H1 (cell line): ENCODE results near the gene POFUT2. TPM values are rescaled to one million over a fixed set of nuclear protein-coding genes. Genes with fewer than 3 reads are reported as not detected.

Experiments used
- BACH1 ChIP-seq: IDR thresholded peaks from 2 replicates; pipeline ENCODE4 v1.6.1; 2012; ENCODE audit warnings: low read length, improper control_type of control experiment
- CBX5 ChIP-seq: fragments of 300-800, 300-1000 bp; sonication (generic); IDR thresholded peaks from 2 replicates; pipeline ENCODE4 v1.7.1; 2016; ENCODE audit warnings: antibody characterized with exemption, low read length, low read depth
- CTBP2 ChIP-seq: IDR thresholded peaks from 2 replicates; pipeline ENCODE4 v1.7.0; 2011; ENCODE audit warnings: borderline replicate concordance, mild to moderate bottlenecking, moderate library complexity, mixed read lengths, low read length; ENCODE audit not compliant: insufficient read depth, insufficient read length
- CTCF ChIP-seq, 3 experiments: IDR thresholded peaks; 1 replicate in 2 of 3; 2 replicates in 1 of 3; pipeline versions ENCODE4 v1.5.1 to v1.6.1; 2011; ENCODE audit warnings: low read length in 3 of 3, mild to moderate bottlenecking in 3 of 3, inconsistent platforms in 2 of 3, low read depth in 1 of 3, moderate library complexity in 1 of 3; ENCODE audit not compliant: insufficient read depth in 1 of 3; ENCODE audit errors: control extremely low read depth in 1 of 3
- GTF2F1 ChIP-seq: IDR thresholded peaks from 2 replicates; pipeline ENCODE4 v1.6.1; 2012; ENCODE audit warnings: low read depth, low read length, improper control_type of control experiment, borderline replicate concordance
- RAD21 ChIP-seq, 2 experiments: IDR thresholded peaks in 1 of 2; conservative IDR thresholded peaks in 1 of 2; 2 replicates each; pipeline ENCODE4 v1.6.1; 2011; ENCODE audit warnings: low read depth in 2 of 2, low read length in 2 of 2, improper control_type of control experiment in 1 of 2, inconsistent platforms in 1 of 2, mild to moderate bottlenecking in 1 of 2, moderate library complexity in 1 of 2
- SIRT6 ChIP-seq: IDR thresholded peaks from one replicate; pipeline ENCODE4 v1.7.1; 2012; ENCODE audit warnings: low read length, inconsistent platforms
- TCF12 ChIP-seq: IDR thresholded peaks from 2 replicates; pipeline ENCODE4 v1.6.1; 2011; ENCODE audit warnings: low read depth, mild to moderate bottlenecking, low read length
- polyA plus RNA-seq, 7 experiments: library from polyadenylated mRNA; depleted of rRNA in 3 of 7; stranded (reverse) in 5 of 7; unstranded in 2 of 7; fragments of >200 nt in 5 of 7; fragments of 200-250 nt in 2 of 7; gene quantifications; 1 replicate in 5 of 7; 2 replicates in 1 of 7; 4 replicates in 1 of 7; pipeline versions ENCODE4 v1.2.1 to v1.2.3, GENCODE V29; 2011 to 2013; ENCODE audit warnings: missing spikeins in 2 of 7, mixed read lengths in 2 of 7
- total RNA-seq: library from RNA; stranded (reverse); fragmentation: NEBNext Ultra II Directional; extraction: Animal tissue kit (Norgen Biotek cat#: 25700); gene quantifications from 2 replicates; pipeline ENCODE4 v1.2.1, GENCODE V29; 2021
- TF ChIP-seq, protein P1 (sequence below): IDR thresholded peaks from 2 replicates; pipeline ENCODE4 v1.6.1; 2012; ENCODE audit warnings: low read length, inconsistent platforms

Gene POFUT2
- total and polyA plus RNA-seq, 2 of the 8 experiments (the other 6 are each of a cell fraction or from before 2014, with no cell fraction given): 13.7 to 32.1 TPM

DNA sequence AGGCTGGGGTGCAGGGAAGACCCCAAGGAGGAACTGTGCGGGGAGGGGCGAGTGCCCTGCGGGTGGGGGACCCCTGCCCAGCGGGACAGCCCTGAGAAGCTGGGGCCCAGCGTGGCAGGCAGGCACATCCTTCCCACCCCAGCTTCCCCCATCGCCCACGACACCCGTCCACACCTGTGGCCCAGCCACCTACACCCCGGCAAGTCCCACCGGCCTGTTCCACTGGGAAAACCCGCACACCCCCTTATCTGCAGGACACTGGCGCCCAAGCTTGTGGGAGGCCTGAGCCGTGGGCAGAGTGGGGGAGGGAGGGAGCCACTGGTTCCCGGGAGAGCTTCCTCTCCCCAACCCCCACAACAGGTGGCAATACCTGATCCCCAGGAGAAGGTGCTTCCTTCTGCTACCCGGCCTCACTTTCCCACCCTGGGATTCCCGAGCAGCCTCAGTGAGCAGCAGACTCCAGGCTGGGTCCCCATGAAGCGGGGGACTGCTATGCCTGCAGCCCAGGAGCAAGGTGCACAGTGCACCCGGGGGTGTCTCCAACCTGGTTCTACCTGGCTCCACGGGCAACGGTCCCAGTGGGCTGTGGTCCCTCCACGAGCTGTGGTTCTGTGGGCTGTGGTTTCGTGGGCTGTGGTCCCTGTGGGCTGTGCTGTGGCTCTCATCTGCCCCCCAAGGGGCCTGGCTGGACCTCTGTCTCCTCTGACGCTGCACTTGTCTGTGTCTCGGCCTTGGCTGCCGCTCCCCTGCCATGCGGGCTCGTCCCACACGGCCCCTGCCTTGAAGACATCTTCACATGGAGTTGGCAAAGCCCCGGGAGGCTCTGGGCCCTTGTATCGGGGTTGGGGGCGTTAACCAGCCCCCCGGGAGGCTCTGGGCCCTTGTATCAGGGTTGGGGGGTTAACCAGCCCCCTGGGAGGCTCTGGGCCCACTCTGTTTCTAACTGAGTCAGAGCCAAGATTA, 37.8 kb upstream of the POFUT2 start (continued):
- TF ChIP-seq, protein P1, sequence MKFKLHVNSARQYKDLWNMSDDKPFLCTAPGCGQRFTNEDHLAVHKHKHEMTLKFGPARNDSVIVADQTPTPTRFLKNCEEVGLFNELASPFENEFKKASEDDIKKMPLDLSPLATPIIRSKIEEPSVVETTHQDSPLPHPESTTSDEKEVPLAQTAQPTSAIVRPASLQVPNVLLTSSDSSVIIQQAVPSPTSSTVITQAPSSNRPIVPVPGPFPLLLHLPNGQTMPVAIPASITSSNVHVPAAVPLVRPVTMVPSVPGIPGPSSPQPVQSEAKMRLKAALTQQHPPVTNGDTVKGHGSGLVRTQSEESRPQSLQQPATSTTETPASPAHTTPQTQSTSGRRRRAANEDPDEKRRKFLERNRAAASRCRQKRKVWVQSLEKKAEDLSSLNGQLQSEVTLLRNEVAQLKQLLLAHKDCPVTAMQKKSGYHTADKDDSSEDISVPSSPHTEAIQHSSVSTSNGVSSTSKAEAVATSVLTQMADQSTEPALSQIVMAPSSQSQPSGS: no peak
- TF ChIP-seq GTF2F1 (no peak), TCF12 (no peak), BACH1 (no peak), SIRT6 (no peak), CTCF (IDR thresholded peaks at IDR 0.05; ENCODE audit: control extremely low read depth in 1 of 3, insufficient read depth in 1 of 3, low read depth in 1 of 3, low read length in 3 of 3) (no peak), CTBP2 (no peak), CBX5 (no peak), RAD21 (IDR thresholded peaks at IDR 0.05 in 1 of 2, conservative IDR thresholded peaks at IDR 0.05 in 1 of 2; ENCODE audit: low read depth in 2 of 2, low read length in 2 of 2) (no peak)
